SKM-1 (cell line): Measurements from ENCODE around the gene ARHGDIB.

ENCODE experiments used
- DNase-seq: peaks from one replicate; lab custom pipeline; 2025; ENCODE audit not compliant: unreplicated experiment; lab: John Stamatoyannopoulos, UW

ARHGDIB gene

DNA sequence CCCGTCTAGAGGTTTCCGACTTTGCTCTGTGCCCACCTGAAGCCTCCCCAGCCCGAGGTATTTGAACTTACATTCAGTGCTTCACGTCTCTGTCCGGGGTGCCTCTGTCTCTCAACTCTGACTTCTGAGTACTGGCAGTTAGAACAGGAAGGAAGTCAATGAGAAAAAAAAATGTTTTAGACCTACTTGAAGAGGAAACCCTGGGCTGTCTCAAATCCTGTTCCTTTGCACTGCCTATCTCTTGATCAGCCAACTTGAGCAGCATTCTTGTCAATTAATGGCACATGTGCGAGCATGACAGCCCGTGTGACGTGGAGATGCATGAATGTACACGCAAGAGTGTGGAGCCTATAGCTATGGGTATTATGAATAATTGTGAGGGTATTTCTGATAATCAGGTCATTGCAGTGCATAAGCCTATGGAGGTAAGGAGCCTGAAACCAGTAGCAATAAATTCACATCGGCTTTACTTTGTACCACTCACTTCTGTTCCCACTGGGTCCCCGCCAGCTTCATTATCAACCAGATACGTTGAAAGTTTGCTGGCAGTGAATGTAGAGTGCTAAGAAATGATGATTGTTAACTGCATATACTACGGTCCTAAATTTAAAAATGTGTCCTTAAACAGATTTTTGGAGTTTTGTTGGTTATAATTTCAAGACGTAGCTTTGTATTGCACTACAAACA is at the start of gene ARHGDIB:
TSS of gene ARHGDIB (minus strand) at position 136 of the 687 bp plus-strand sequence. CDS start 10,889 bp downstream, outside the sequence.
- DNase-seq: peak; percentile 60

DNA sequence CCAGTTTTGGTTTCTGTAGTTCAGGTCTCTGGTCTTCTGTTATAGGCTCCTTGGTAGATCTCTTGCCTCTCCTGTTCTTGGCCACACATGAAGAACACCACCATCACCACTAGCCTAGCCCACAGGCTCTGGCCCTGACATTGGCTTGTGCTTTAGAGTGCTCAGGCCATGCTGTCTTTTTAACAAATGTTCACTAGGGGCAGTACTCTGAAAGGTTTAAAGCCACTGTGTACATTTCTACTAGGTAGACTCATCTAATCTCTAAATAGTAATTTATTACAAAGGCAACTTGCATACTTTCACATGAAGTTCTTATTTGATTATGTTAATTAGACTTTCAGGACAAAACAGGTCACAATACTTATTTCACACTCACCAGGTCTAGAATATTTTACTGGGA is 49.8 kb upstream of the ARHGDIB start:
- no peak for DNase-seq

DNA sequence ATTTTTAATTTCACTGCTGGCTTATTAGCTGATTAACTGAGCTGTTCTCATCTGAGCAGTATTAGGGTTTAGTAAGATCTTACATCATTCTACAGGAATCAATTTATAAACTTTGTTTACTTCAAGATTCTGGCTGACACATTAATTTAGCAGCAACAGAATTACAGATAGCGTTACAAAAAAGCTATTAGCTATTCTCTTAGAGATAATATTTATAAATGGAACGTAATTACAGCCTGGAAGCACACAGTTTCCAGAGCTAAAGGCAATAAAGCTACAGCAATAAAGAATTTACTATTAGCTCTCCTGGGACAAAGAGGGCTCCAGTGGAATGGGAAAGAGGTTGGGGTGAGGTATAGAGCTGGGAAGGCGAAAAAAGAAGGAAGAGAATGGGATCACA is 46.1 kb upstream of the ARHGDIB start:
- DNase-seq: no peak

DNA sequence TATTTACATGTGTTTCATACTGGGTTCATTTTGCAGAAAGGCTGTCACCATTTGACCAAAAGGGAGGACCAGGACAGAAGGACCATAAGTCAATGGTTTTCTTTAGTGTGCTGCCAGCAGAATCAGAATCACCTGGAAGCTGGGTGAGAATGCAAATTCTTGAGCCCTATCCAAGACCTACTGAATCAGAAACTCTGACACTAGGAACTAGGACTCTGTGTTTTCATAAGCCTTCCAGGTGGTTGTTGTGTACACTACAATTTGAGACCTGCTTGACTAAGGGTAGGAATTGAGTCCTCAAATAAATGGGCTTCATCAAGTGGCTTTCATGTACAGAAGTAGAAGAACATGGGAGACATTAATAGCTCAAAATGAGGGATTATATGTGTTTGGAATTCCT is 43.7 kb upstream of the ARHGDIB start:
- no peak for DNase-seq

DNA sequence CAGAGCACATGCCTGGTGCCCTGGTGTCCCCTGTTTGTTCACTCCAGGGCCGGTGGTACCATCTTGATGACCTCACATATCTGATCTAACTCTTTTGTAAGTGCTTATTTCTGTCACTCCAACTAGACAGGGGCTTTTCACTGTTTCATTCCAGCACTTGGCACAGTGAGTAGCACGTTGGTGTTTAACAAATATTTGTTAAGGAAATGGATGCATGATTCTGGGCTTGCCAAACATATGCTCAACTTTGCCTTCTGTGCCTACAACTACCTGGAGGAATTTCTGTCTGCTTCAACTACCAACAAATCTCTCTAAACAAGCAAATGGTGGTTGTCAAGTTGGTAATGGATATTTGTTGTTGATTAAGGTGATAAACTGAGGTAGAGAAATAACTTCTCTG is 43.0 kb upstream of the ARHGDIB start:
- DNase-seq: no peak

DNA sequence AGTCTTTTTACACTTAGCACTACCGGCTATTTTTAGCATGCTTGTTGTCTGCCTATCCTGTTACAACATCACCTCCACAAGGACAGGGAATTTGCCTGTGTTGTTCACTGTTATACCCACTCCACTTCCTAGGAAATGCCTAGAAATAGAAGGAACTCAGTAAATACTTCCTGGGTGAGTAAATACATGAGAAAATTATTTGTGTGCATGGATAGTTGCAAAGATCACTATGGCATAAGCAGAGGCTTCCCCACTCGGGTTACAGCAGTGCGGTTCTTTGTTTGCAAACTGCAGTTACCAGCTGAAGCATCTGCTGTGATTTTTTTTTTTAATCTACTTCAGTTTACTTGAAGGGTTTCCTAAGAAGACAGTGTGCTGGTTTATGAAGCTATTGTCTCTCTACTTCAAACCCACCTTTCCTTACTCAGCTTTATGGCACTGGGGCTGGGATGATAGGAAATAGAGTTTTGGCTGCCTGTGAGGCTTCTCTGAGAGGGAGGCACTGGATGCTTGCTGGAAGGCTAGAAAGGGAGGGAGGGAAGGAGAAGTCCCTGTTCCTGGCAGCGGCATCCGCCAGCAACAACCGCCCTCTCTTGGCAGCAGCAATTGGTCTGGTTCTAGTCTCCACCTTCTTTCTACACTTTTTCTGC is 40.5 kb upstream of the ARHGDIB start:
- no peak for DNase-seq

DNA sequence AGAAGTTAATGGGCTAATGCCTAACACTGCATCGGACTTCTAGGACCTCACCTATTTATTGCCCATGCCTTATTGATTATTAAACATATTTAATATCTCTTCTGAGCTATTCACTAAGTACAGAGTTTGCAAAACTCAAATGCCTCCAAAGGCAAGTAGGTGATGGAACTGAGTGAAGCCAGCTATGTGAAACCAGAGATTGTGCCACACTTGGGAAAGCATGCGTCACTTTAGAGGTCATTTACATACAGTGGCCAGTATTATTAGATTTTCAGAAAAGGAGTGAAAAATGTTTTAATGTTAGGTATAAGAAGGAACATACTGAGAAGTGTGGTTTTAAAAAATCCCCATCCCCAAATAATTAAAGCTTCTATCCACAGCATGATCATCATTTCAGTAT is 39.2 kb upstream of the ARHGDIB start:
- no peak for DNase-seq

DNA sequence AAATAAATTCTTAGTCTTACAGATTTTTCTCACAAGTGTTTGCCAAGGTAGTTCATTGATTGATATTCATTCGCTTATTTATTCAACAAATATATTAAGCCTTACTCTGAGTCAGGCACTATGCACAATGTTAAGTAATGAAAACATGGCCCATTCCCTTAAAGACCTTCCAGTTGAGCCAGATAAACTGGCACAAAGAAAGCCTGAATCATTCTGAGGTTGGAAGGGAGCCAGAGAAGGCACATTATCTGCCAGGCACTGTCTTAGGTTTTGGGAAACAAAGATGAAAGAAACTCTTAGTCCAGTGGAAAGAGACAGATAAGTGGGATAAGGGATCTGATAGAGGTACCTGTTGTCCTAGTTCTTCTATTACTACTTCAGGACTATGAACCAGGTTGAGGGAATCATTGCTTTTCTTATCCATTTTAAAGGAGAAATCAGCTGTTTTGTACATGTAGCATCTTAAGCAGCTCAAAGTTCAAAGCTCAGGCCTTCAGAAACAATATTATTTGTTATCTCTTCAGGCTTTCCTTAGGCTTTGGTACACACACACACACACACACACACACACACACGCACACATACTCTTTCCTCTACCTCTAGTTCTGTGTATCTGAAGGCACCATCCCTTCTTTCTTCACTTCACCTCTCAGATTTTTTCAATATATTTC is 38.4 kb upstream of the ARHGDIB start:
- DNase-seq: no peak

DNA sequence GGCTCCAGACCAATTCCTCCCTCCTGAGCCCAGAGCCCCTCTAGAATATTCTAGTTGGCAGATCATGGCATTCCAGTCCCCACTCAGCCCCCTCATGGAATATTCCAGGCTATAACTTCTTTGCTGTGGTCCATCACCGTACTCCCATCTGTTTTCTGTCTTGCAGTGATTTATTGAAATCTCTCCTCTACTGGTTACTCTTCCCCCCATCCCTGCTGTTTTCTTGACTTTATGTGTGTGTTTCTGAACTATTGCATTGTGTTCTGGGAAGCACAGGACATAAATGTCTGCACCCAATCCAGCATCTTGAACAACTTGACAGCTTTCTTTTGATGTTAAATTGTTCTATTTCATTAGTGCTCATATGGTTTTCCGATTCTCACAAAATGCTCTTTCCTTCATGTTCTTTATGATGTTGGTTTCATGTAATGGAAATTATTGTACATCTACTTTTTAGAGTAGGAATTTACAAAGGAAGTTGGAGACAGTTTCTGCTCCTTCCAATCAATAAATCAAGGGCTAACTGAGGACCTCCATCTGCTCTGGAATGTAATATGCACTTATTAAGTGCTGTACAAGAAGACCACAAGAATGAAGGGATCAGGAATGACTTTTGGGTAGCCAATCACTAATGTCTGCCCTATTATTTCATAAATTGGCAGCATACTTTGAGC is 37.8 kb upstream of the ARHGDIB start:
- DNase-seq: no peak

DNA sequence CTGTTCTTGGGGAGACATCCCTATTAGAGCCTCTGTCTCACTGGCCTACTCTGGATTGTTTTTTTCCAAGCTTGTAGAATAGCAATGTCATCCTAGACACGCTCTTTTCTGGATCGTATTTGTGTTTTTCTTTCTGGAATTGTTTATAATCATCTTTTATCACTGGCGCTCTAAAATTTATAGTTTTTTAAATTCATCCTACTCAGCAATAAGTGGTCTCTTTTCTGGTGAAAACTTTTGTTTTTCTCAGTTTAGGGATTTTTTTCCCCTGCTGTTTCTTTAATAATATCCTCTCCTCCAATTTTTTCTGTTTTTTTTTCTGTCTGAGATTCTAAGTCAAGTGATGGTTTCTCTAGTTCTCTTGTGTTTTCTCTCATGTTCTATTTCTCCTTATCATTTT is 36.6 kb upstream of the ARHGDIB start:
- no peak for DNase-seq

DNA sequence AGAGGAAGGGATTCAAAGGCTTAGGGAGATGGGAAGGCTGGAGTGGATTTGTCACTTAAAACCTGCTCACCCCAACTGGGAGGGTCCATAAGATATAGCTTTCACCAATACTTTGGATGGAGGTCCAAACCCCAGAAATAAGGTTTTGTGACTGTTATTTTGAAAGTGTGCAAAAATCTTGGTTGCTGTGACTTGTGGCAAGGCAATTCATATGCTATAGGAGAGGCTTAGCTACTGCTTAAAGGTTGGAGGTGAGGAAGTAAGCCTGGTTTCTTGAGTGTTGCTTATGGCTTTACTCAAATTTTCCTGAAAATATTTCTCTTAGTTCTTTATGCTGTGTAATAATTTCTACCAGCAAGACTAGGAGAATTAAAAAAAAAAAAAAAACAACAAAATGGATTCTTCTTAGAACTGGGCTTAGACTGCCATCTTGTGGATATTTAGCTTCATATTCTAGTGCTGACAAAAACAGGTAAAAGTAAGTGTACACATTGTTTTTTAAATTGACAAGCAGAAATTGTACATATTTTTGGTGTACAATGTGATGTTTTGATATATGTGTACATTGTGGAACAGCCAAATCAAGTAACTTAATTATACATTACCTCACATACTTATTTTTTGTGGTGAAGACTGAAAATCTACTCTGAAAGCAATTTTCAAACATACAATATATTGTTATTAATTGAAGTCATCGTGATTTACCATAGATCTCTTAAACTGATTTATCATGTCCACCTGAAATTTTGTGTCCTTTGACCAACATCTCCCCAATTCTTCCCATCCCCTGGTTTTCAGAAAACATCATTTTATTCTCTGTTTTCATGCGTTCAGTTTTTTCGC is 34.4 kb upstream of the ARHGDIB start:
- DNase-seq: no peak

DNA sequence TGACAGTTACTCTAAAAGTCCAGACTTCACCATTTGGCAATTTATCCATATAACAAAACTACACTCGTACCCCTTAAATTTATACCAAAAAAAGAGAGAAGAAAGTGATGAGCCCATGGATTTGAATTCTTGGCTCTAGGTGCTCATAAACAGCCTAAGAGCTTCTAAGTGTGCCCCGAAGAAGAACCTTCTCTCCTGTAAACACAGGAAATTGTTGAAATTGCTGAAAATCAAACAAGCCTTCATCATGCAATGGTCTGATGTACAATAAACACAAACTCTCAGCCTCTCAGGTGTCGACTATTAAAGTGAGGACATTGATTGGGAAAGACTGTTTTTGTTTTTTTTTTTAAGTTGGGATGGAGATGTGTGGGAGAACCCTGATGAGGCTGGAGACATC is 33.2 kb upstream of the ARHGDIB start:
- DNase-seq: no peak

DNA sequence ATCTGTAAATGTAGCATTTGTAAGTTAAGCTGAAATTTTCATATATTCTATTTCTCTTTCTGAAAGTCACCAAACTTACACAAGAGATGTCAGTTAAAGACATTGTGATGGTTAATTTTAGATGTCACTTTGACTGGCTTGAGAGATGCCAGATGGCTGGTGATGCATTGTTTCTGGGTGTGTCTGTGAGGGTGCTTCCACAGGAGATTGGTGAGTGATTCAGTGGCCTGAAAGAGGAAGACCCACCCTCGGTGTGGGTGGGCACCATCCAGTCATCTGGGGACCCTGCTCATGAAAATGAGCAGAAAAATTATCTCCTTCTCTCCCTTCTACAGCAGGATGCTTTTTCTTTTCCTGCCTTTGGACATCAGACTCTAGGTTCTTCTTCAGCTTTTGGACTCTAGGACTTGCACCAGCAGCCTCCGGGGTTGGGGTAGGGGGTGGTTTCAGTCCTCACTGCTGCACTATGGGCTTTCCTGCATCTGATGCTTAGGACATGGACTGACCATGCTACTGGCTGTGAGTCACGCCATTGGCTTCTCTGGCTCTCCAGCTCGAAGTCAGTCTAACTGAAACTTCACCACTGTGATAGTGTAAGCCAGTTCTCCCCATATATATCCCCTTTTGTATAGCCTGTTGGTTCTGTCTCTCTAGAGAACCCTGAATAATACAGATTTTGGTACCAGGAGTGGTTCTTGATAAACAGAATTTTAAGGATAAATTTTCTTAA is 32.3 kb upstream of the ARHGDIB start:
- DNase-seq: no peak

DNA sequence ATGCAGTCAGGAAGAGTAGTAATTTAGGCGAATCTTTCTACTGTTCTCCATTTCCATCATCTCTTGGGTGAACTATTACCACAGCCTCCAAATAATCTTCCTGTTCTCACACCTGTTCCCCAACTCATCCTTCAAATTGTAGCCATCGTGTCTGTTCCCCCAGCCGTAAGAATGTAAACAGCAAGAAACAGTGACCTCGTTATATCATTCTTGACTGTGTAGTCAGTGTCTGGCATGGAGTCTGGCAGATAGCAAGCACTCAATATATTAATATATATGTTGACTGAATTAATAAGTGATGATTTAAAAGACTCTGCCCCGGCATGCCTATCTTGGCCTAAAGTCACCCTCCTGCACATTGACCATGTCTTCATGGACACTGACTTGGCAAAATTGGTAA is 31.7 kb upstream of the ARHGDIB start:
- no peak for DNase-seq

DNA sequence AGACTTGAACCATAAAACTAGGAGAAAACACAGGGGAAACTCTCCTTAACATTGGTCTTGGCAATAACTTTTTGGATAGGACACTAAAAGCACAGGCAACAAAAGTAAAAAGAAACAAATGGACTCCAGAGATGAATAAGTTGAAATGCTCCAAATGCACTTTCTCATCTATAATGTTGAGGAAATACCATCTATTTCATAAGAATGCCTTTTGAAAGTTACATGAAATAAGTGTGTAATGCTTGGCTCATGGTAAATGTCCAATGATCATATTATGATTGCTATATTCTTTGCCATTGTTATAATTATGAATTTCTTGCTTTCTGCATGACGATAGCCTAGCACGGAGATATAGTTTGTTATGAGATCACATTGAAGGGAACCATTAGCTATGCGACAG is 31.3 kb upstream of the ARHGDIB start:
- DNase-seq: no peak

DNA sequence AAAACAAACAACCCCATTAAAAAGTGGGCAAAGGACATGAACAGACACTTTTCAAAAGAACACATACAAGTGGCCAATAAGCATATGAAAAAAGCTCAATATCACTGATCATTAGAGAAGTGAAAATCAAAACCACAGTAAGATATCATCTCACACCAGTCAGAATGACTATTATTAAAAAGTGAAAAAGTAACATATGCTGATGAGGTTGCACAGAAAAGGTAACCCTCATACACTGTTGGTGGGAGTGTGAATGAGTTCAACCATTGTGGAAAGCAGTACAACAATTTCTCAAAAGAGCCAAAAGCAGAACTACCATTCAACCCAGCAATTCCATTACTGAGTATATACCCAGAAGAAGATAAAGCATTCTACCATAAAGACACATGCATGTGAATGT is 29.7 kb upstream of the ARHGDIB start:
- DNase-seq: no peak

DNA sequence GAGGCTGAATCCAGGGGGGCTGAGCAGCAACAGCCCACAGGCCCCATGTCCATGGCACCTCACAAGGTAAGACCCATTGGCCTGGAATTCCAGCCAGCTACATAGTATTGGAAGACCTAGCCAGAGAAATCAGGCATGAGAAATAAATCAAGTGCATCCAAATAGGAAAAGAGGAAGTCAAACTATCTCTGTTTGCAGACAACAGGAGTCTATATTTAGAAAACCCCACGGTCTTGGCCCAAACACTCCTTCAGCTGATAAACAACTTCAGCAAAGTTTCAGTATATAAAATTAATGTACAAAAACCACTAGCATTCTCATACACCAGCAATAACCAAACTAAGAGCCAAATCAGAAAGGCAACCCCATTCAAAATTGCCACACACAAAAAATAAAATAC is 28.4 kb upstream of the ARHGDIB start:
- no peak for DNase-seq

DNA sequence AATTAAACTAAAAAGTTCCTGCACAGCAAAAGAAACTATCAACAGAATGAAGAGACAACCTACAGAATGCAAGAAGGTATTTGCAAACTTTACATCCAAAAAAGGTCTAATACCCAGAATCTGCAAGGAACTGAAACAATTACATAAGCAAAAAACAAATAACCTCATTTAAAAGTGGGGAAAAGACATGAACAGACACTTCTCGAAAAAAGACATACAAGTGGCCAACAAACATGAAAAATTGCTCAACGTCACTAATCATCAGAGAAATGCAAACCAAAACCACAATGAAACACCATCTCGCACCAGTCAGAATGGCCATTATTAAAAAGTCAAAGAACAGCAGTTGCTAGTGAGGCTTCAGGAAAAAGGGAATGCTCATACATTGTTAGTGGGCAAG is 26.6 kb upstream of the ARHGDIB start:
- DNase-seq: no peak

DNA sequence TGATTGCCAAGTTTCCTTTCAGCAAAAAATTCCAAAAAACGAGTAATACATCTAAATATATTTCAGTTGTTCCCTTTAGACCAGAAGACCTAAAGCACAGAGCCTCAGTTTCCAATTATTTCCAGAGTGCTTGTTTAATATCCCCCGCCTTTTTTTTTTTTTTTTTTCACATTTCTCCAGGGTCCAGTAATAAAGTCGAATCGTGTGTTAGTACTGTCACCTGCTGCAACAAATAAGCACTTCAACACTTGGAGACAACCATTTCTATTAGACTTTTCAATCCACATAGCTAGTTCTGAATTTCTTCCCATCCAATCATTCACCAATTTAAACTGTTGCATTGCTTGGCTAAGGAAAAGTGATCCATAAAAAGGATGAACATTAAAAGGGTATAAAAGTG is 25.0 kb upstream of the ARHGDIB start:
- DNase-seq: no peak

DNA sequence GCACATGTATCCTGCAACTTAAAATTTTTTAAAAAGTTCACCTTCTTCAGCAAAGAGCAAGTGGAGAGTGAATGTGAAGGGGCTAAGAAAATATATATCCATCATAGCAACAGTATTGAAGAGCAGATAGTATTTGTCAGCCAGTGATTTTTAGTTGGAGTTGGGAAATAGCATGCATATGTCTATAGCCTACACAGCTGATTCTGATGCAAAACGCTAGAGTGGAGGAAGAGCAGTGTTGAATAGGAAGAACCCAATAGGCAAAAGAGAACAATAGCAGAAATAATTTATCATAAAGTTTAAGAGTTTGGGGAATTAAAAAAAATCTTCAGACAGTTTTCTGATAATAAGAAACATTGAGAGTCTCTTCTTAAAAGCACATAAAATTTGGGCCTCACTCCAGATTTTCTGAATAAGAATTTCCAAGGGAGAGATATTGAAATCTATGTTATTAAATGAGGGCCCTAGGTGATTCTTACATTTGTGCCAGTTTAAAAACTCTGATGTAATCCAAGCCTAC is 23.4 kb upstream of the ARHGDIB start:
- no peak for DNase-seq
